ENCODE data around the gene DNAJC11.

GRCh38 chr1:6694121-6694713 is 7.4 kb downstream of the DNAJC11 start:
- TF ChIP-seq POLR2A (IDR thresholded peaks at IDR 0.05; ENCODE audit: extremely low read depth, insufficient read length), result no peak
- TF ChIP-seq CTCF (IDR thresholded peaks at IDR 0.05; ENCODE audit: low read depth, low read length), result no peak

All from NB4 (cell line).